GM19193 (cell line): ENCODE measurements around the gene TMEM126A.

Source experiments
- POLR2A ChIP-seq: IDR thresholded peaks from 4 replicates; pipeline ENCODE4 v1.6.1; 2011; ENCODE audit not compliant: insufficient read depth, insufficient read length; ENCODE audit errors: extremely low read depth

TMEM126A gene

DNA sequence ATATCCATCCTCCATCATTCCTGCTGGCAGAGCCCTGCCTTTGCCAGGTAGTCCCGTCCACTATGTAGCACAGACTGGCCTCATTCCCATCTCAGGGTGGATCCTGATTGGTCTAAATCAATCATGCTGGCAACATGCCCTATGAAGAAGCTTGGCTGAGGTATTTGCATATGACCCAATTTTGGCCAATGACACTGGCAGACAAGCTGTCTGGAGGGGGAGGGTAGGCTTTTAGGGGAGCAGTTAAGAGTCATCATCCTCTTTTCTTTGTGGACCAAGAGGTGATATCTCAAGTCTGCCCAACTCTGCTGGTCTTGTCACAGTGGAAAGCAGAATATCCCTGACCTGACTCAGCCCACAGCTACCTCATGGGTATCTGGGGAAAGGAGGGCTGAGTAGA is 33.1 kb downstream of the TMEM126A start:
- TF ChIP-seq POLR2A = no peak

DNA sequence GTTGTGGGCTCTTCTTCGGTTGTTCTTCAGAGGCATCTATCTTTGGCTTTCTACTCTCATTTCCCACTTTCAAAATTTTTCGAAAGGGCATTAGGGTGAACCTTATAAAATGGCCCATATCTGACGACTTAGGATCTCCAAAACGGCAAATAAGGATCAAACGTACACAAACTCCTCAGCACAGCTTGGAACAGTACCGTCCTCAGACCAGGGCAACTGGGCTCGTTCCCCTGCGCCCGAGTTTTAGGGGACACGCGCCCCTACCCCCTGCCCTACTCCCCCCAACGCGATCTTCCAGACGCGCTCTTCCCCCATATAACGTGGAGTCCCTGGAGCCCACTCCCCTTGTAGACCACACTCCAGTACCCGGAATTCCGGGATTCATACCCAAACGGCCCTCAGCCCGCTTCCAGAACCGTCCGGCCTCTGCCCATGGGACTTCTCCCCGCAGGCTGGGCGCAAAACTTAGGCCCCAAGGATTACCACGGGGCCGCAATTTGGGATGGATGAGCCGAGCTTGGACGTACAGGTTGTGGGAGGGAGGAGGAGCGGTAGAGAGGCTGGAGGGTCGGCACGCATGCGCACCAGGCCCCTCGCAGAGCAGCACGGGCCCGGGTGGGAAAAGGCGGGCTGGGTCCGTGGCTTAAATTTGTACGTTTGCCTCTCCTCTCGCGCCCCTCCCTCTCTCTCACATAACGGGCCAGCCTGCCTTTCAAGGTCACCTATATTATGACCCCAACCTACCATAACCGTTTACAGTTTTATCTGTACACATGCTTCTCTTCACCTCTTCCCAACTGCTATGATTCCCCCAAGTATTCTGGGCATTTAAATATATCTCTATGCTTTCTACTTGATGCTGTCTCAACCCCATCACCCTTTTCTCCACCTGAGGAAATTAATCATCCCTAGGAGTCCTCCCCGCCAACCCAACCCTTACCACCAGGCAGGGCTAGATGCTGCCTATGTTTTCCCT is 34.9 kb downstream of the TMEM126A start:
- no peak for TF ChIP-seq POLR2A

DNA sequence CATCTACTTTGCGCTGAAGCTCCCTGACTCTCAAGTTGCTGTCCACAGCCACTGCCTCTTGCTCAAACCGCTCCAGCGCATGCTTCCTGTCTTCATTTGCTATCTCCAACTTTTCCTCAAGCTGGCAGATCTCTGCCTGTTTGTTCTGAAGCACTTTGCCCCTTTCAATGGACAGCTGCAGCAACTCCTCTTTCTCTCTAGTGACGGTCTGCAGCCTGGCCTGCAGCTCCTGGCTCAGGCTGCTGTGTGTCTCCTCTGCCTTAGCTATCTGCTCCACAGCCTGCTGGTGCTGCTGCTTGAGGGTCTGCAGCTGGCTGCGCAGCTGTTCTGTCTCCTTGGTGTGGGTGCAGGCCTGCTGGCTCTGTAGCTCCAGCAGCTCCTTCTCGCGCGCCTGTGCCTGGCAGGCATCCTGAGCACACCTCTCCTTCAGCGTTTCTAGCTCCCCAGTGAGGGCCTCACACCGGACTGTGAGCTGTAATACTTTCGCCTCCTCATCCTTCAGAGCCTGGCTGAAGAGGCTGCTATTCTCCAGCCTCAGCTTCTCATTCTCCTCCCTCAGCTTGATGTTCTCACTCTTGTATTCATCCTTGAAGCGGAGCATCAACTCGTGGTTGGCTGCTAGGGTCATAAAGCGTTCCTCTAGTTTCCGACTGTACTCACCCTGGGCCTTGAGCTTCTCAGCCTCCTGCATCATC is 37.5 kb downstream of the TMEM126A start:
- no peak for TF ChIP-seq POLR2A

DNA sequence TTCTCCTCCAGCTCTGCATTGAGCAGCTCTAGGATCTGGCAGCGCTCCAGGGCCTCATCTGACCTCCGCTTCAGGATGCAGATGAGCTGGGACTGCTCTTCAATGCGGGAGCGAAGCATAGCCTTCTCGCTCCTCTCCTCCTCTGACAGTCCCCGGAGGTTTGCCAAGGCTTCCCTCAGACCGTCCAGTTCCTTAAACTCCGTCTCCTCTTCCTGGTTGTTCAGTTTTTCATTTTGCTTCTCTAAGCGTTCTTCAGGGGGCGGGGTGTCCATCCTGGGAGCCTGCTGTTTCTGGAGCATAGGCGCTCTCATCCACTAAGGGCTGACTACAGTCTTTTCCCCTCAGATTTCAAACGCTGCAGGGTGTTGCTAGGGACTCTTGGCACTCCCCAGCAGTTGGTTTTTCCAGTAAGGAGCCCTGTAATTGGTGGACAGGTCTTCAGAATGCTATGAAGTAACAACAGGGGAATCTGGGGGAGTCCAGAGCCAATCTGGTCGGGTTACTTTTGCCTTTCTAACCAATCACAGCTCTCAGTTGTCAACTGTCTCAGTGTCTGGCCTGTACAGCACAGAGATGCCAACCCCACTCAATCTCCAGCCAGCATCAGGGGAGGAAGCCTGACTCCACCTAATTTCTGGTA is 38.2 kb downstream of the TMEM126A start, which contains the start of gene CCDC89:
TSS of gene CCDC89 (minus strand) at position 376 of the 640 bp plus-strand sequence. CDS start at position 311, 65 bp downstream.
- TF ChIP-seq POLR2A = no peak

DNA sequence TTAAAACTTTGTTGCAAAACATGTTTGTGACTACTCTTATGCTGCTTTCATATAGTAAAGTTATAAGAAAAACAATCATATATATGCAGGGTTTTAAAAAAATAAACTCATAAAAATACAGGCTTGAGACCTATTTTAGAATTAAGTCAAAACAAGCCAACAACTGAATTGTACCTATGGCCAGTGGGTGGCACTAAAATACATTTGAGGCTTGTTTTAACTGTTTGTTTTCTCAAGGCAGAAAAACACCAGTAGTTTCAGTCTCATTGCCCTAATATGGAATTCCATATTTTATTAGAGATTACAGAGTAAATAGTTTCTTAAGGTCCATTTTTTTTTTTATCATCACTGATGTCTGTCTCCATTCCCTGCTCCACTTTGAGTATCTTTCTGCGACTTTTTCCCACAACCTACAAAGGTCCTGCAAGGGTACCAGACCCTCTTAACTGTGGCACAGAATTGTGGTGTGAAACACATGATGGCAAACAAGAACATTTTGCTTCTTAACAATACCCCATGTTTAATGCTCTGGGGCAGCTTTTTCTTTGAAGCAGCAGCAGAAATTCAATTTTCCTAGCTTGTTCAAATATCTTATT is 46.7 kb downstream of the TMEM126A start:
- no peak for TF ChIP-seq POLR2A

DNA sequence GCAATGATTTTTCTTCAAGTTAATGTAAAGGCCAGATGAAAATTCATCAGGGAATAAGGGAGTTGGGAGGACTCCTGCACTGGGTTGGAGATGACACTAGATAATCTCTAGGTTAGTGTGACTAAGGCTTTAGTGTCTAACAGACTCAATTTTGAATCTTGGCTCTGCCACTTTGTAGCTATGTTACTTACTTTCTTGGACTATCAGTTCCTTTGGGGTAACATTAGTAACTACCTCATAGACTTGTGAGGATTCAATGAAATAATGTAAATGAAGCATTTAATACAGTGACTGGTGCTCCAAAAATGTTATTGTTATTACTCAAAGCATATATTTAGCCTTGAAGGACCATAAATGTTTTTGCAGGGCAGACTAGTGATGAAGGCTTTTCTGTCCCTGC is 47.8 kb downstream of the TMEM126A start:
- TF ChIP-seq POLR2A = no peak

DNA sequence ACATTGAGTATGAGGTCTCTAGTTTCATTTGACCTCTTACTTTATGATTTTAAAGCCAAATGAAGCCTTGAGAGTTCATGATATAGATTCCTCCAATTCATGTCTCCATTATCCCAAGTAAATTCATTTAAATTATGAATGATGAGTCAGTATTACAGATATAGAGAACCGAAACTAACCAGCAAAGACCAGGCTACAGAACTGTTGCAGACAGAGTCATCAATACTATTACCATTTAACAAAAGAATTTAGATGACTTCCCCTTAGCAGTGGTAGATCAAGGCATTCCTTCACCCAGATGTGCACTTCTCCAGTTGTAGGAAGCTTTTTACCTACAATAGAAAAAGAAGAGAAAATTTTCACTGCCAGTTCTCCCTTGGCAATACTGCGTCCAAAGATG is 50.0 kb downstream of the TMEM126A start:
- TF ChIP-seq POLR2A = no peak

DNA sequence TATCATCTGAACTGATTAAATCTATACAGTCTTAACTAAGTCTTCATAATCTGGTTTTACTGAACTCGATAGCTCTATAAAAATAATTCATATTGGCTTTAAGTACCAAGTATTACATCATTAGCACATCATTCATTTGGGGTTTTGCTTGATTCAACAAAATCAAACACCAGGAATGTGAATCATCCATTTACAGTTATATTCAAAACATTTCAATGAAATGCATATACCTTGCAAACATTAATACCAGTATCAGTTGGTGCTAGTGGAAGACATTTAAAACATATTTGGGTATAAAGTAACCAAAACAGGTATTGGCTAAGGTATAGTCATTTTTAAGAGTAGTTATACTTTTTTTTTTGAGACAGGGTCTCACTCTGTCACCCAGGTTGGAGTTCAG is 50.4 kb downstream of the TMEM126A start:
- TF ChIP-seq POLR2A = no peak

DNA sequence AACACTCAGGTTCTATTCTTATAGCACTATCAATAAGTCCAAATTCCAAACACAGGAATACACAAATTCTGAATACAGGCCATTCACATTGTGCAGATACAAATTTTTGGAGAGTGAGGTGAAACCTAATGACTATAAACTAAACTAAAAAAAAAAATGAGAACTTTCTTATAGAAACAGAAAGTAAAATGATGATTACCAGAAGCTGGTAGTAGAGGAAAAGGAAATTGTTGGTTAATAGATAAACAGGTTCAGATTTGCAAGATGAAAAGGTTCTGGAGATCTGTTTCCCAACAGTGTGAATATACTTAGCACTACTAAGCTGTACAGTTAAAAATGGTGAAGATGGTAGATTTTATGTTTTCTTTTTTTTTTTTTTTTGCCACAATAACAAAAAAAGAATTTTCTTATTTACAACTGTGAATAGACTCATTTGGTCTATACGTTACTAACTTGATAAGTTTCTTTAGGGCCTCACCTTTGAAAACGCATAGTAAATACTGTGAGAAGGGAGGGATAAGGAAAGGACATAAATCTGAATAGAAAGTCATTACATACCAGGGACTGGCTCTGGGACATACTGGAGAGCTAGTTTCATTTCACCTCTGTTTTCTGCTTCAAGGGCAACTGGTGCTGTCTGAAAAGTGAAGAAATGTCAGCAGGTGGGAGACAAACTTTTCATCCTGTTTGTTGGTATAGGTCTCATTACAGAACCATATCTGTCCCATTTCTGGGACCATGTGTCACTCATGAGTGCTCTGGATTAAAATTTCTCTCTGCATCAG is 52.4 kb downstream of the TMEM126A start:
- TF ChIP-seq POLR2A = no peak

DNA sequence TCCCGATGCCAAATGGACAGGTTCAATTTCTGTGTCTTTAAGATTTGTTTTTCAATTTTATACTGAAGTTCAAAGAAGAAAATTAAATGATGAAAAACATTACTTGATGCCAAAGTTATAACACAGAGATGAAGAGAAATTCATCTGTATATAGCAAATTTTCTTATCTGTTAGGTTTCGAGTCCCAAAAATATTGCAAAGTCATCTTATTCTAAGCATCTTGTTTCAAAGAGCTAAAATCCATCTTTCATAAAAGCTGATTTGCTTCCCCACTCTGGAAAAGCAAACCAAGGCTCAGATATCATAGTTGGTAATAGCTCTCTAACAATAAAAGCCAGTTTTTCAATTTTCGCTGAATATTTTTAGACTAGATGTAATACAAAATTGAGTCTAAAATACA is 57.2 kb downstream of the TMEM126A start:
- no peak for TF ChIP-seq POLR2A

DNA sequence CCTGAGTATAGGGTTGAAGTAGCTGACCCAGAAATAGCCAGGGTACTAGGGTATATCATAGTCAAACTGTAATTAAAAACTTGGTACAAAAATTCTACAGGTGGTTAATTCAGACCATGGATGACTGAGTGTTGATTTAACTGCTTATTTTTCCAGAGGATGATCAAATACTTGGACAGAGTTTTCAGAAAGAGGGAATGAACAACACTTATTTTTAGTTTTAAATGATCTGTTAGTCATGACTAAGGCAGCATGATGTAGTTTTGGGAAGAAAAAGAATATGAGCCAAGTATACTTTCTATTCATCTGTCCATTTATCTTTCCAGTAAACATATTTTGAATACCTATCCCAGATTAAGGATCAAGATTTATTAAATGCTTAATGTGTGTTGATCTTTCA is 58.0 kb downstream of the TMEM126A start:
- TF ChIP-seq POLR2A = no peak
